GM21717 (cell line): ENCODE data around the gene ZNF678.
"Not testable (repeated sequence)": the region's sequence is repeated elsewhere in the genome, so short reads cannot be mapped to it uniquely, and the experiment has no call there.

Experiments
- ATAC-seq: cut with Tn5 transposase; IDR thresholded peaks from one replicate; pipeline ENCODE4 v1.9.1; 2021; ENCODE audit warnings: mild to moderate bottlenecking, moderate library complexity; ENCODE audit not compliant: unreplicated experiment

The ZNF678 gene

DNA sequence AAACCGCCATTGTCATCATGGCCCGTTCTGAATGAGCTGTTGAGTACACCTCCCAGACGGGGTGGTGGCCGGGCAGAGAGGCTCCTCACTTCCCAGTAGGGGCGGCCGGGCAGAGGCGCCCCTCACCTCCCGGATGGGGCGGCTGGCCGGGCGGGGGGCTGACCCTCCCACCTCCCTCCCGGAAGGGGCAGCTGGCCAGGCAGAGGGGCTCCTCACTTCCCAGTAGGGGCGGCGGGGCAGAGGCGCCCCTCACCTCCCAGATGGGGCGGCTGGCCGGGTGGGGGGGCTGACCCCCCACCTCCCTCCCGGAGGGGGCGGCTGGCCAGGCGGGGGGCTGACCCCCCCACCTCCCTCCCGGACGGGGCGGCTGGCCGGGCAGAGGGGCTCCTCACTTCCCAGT, 147.1 kb downstream of the ZNF678 start:
- ATAC-seq = not testable (repeated sequence)

DNA sequence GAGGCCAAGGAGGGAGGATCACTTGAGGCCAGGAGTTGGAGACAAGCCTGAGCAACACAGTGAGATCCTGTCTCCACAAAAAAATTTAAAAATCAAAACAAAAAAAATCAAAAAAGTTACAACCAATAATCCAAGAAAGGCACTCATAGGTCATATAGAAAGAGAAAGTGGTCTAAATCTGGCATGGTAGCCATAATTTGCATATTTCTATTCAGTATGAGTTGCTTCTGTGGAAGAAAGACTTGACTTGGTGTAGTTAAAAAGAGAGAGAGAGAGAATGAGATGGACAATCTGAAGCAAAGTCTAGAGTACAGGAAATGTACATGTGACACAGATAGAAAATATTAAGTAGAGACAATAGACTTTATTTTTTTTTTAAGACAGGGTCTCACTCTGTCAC, 149.3 kb downstream of the ZNF678 start:
- no peak for ATAC-seq

DNA sequence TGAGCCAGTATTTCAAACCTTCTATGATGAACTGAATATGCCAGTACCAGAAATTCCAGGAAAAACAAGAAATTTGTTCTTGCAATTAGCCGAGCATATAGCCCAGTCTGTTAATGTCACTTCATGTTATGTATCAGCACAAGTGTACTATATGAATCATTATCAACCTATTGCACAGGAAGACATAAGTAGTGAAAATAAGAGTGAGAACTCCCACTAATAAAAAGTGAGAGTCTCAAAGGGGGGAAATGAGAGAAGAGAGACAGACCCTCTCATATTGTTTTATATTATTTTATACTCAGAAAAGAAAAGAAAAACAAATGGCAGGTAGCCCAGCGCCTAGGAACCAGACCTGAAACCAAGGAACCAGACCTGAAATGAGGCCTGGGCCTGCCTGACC, 155.6 kb downstream of the ZNF678 start:
- ATAC-seq = no peak

DNA sequence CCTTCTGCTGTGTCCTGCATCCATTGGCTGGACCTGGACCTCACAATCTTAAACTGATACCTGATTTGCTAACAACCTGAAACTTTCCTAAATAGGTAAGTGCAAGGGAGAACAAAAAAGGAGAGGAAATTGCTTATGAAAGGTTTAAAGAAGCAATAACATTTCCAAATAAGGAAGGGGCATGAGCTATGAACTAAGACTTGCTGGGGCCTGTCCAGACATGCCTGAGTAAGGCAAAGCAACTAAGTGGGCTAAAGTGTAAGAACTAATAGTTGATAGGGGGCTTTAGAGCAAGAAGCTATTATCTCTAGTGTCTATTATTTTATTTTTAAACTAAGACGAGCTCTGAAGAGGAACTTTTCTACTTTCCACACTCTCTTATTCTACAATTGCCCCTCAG, 160.1 kb downstream of the ZNF678 start:
- no peak for ATAC-seq

DNA sequence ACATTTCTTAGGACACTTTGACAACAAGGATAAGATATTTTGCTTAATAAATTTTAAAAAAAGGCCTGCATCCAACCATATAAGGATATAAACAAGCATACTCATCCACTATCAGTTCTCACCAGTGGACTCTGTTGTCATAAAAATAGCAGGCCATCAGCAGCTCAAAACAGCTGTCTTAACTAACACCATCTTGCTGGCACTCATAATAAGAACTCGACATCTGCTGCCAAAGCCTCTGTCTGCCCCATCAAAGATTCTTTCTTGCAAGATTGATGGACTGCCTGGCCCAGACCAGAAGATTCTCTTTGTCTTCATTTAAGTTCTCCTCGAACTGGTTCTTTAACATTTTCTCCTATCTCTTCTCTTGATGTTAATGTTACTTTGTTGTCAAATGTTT, 161.7 kb downstream of the ZNF678 start:
- ATAC-seq = no peak

DNA sequence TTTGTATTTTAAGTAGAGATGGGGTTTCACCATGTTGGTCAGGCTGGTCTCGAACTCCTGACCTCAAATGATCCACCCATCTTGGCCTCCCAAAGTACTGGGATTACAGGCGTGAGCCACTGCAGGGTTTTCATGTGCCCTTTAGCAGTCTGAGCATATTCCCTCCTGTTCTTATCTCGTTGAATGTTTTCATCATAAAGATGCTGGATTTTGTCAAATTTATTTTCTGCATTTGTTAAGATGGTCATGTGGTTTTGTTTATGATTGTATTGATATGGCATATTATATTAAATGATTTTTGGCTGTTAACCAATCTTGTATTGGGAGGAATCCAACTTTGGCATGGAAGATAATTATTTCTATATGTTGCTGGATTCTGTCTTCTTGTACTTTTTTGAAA, 163.0 kb downstream of the ZNF678 start:
- no peak for ATAC-seq
